ENCODE measurements around the gene TP53BP2.

DNA sequence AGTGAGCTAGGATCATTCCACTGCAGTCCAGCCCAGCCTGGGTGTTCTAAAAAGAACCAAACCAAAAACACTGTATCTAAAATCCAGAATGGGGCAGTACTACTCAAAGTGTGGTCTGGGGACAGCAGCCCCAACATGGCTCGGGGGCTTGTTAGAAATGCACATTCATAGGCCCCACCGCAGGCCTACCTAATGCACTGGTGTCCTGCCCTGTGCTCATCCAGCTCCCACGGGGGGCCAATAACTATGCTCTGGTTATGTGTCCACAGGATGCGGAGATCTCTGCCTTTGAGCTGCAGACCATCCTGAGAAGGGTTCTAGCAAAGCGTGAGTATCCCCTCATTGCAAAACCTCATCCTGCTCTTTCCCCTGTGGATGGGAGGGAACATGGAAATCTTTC is 81.9 kb downstream of the TP53BP2 start:
- TF ChIP-seq, protein P1, sequence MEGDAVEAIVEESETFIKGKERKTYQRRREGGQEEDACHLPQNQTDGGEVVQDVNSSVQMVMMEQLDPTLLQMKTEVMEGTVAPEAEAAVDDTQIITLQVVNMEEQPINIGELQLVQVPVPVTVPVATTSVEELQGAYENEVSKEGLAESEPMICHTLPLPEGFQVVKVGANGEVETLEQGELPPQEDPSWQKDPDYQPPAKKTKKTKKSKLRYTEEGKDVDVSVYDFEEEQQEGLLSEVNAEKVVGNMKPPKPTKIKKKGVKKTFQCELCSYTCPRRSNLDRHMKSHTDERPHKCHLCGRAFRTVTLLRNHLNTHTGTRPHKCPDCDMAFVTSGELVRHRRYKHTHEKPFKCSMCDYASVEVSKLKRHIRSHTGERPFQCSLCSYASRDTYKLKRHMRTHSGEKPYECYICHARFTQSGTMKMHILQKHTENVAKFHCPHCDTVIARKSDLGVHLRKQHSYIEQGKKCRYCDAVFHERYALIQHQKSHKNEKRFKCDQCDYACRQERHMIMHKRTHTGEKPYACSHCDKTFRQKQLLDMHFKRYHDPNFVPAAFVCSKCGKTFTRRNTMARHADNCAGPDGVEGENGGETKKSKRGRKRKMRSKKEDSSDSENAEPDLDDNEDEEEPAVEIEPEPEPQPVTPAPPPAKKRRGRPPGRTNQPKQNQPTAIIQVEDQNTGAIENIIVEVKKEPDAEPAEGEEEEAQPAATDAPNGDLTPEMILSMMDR (IDR thresholded peaks at IDR 0.05), result no peak
- TF ChIP-seq EP300 (IDR thresholded peaks at IDR 0.05), result no peak
- no peak for TF ChIP-seq POLR2A (IDR thresholded peaks at IDR 0.05; ENCODE audit: low read depth)
